SKM-1 treated with dmso at 0.1 percent for 144 hours (cell line): Measurements from ENCODE around the gene JADE1.

ENCODE experiments used
- DNase-seq: peaks from one replicate; lab custom pipeline; 2025; ENCODE audit not compliant: unreplicated experiment; lab: John Stamatoyannopoulos, UW

The JADE1 gene

GRCh38 chr4:128868758-128869157 lies 59.3 kb downstream of the JADE1 start:
- DNase-seq, result no peak

DNA sequence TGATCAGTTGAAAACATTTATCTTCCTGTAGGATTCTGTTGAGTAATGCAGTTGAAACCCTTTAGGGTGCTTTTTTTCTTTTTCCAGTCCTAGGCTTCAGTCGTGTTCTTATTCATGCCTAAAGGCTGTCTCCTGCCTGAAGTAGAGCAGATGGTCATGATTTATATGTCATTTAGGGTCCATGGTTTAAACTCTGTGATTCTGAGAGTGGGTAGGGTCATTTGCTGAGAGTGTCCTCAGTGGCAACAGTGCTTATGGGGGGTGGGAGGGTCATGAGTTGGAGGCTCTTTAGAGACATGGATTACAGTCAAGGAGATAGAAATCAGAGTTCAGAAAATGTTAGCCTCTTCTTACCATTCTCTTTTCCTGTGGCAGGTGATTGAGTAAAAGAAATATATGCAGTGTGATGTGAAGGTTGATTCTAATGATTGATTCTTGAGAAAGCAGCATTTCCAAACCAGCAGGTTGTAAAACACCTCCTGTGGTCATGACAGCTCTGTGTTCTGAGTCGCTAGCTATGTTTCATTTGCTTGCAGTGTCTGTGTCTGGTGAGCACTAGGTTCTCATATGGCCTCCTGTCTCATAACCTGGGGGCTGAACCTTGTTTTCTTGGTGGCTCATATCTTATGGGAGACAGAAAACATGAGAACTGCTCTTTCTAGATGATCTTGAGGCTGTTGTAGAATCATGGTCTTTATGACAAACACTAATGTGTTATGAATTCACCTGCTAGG lies 60.4 kb downstream of the JADE1 start:
- no peak for DNase-seq

- no peak for DNase-seq
Measured at GRCh38 chr4:128871948-128872347, 62.4 kb downstream of the JADE1 start.

GRCh38 chr4:128876200-128876599 lies 66.7 kb downstream of the JADE1 start:
- DNase-seq, result no peak

DNA sequence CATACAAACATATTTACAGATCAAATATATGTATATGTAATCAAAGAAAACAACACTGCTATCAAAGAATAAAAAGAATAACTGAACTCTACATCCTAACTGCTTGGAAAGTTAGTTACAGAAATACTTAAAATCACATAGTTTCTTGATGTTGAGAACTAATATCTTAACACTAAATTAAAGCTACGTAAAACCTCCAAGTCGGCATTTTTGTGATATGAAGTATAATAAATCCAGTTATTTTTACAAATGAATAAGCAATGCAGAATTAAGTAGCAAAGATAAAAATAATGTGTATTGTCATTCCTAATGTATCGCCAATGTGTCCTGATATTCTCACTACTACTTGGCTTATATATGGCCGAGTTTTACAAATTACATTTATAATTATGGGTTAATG lies 68.4 kb downstream of the JADE1 start:
- no peak for DNase-seq

DNA sequence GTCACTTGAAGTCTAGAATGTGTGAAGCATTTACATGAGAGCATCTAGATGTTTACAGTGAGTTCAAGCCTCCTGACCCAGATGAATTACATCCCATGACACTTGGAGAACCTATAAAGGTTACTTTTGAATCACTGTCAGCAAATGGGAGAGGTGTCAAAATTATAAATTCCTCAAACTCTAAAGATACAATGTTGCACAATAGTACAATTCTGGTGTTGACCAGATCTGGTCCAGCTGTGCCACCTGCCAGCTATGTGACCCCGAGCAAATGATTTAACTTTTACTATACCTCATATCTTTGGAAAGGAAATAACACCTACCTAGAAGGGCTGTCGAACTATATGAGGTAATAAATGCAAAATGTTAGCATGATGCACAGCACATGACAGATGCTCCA lies 69.8 kb downstream of the JADE1 start:
- DNase-seq, result no peak

- no peak for DNase-seq
Measured at GRCh38 chr4:128879971-128880370, 70.5 kb downstream of the JADE1 start.

GRCh38 chr4:128880662-128881061 lies 71.2 kb downstream of the JADE1 start:
- no peak for DNase-seq

DNA sequence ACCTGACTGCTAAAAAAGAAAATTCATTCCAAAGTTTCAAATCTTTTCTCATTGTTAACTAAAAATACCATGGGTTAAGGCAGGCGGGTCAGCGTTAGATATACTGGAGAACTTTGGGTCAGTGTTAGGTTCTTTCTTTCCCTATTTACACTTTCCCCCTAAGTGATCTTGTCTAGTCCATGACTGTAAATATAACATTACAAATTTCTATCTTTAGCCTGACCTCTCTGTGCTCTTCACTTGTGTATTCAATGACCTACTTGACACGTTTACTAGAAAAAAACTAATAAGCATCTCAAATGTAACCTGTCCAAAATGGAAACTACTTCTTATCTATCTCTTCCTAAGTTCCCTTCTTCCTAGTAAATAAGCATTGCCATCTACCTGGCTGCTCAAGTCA lies 95.3 kb downstream of the JADE1 start:
- DNase-seq, result no peak

- no peak for DNase-seq
Measured at GRCh38 chr4:128906581-128906980, 97.1 kb downstream of the JADE1 start.

GRCh38 chr4:128907981-128908380 lies 98.5 kb downstream of the JADE1 start:
- no peak for DNase-seq

DNA sequence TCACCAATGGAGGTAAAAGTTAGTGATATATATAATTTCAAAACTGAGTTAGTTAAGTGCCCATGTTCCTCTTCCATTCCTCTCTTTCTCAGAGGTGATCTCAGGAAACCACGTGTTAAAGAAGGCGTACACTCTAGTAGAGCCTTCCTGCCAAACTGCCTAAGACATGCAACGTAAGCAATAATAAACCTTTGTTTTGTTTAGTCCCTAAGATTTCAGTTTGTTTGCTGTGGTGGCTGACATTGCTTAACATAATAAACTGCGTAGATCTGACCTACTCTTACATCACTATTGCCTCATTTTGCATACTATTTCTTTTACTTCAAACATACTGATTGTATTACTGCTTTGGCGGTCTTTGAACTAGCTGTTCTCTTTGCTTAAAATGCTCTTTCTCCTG lies 99.2 kb downstream of the JADE1 start:
- DNase-seq, result no peak

DNA sequence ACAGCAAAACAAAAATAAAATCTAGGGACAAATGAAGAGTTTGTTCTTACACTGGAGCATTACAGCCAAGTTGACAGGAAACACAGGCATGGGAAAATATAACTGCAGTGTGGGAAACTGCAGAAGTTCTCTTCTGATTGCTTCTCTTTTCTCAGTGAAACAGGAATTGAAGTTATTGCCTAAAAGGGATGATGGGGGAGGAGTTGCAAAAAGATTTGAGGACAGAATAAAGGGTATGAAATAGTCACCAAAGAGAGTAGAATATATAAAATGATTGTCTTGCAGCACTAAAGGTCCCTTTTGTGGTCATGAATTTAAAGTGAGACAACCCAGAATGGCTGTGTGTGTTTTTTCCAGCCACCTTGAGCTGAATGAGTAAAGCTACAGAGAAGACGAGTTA lies 103.7 kb downstream of the JADE1 start:
- peak; percentile 61 for DNase-seq

DNA sequence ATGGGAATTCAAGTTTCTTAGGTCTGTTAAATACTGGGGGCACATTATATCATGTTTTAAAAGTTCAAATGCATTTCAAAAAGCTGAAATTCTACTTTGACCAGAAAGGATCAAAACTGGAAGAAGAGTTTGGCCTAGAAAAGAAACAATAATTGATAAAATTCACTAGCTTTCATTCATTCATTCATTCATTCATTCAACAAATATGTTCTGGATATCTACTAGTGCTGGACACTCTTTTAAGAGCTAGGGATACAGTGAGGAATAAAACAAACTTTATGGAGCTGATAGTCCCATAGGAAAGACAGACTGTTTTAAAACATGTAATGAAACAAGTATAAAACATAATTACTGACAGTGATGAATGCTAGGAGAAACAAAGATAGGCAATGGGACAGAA lies 106.0 kb downstream of the JADE1 start:
- DNase-seq, result no peak

- peak; percentile 89 for DNase-seq
Measured at GRCh38 chr4:128916832-128917231, 107.3 kb downstream of the JADE1 start.

- DNase-seq, result peak; percentile 56
Measured at GRCh38 chr4:128917781-128918180, 108.3 kb downstream of the JADE1 start.

DNA sequence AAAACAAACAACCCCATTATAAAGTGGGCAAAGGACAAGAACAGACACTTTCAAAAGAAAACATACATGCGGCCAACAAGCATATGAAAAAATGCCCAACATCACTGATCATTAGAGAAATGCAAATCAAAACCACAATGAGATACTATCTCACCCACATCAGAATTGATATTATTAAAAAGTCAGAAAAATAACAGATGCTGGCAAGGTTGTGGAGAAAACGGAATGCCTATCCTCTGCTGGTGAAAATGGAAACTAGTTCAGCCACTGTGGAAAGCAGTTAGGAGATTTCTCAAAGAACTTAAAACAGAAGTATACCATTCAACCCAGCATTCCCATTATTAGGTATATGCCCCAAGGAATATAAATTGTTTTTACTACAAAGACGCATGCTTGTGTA lies 112.5 kb downstream of the JADE1 start:
- no peak for DNase-seq
